BLaER1 (cell line): Measurements from ENCODE around the gene PRKCE.

Experiments
- H3K27ac ChIP-seq: shearing (Covaris generic); formaldehyde crosslinking; 2 replicates; pipeline ENCODE4 v1.8.1; 2022
- H3K27me3 ChIP-seq: shearing (Covaris generic); formaldehyde crosslinking; 2 replicates; pipeline ENCODE4 v1.8.1; 2022
- H3K36me3 ChIP-seq: shearing (Covaris generic); formaldehyde crosslinking; 2 replicates; pipeline ENCODE4 v1.8.1; 2022
- H3K4me1 ChIP-seq: shearing (Covaris generic); formaldehyde crosslinking; 2 replicates; pipeline ENCODE4 v1.8.1; 2022
- H3K4me2 ChIP-seq: shearing (Covaris generic); formaldehyde crosslinking; 2 replicates; pipeline ENCODE4 v1.8.1; 2022
- H3K4me3 ChIP-seq: shearing (Covaris generic); formaldehyde crosslinking; 2 replicates; pipeline ENCODE4 v1.8.1; 2022
- H3K9ac ChIP-seq: shearing (Covaris generic); formaldehyde crosslinking; 2 replicates; pipeline ENCODE4 v1.8.1; 2022
- H3K9me3 ChIP-seq: shearing (Covaris generic); formaldehyde crosslinking; 2 replicates; pipeline ENCODE4 v1.8.1; 2022
- H4K20me1 ChIP-seq: shearing (Covaris generic); formaldehyde crosslinking; 2 replicates; pipeline ENCODE4 v1.8.1; 2022
- Cebpa-rat ChIP-seq: shearing (Covaris generic); IDR thresholded peaks from 2 replicates; pipeline ENCODE4 v1.8.1; 2022

Gene PRKCE

DNA sequence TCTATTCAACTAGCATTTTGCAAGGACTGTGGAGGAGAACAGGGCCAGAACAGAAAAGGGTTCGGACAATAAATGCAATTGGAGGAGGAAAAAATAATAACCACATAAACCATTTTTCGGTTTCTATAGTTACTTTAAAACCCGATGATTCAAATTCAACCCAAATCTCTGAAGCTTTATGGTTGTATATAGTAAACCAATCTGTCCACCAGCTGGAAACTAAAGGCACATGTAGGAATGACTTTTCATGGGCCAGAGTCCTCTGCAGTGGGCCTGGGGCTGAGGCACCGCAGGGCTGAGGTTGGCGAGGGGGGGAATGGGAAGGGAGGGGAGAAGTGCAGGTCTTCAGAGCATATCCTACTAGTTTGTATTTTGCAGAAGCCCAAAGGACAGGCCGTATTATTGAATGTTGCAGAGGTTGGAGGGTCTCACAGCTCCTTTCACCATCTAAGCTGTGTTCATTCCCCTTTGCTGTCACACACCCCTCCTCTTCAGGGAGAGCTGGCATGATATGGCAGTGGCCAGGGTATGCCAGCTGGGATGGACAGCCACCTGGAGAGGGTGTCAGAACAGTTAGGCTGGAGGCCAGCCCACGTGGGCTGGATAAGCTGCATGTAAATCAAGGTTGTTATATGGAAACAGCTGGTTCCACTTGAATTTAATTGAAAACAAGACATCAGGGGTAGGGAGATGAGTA, 267.1 kb downstream of the PRKCE start:
- peaks cover 69% of the 10 kb centered on the region for H4K20me1 ChIP-seq
- H3K36me3 ChIP-seq = peaks cover 40% of the 10 kb centered on the region
- H3K27me3 ChIP-seq = no peaks in the 10 kb centered on the region
- H3K9ac ChIP-seq = peak overlapping the region; percentile 40; the same call in 1 of the 2 replicates
- H3K4me2 ChIP-seq = peak overlapping the region; percentile 89
- H3K9me3 ChIP-seq = peaks cover 12% of the 10 kb centered on the region; the same call in 1 of the 2 replicates
- peak overlapping the region; percentile 45 for H3K4me3 ChIP-seq
- H3K4me1 ChIP-seq = peaks cover 53% of the 10 kb centered on the region
- TF ChIP-seq Cebpa-rat = no peak
- H3K27ac ChIP-seq = peak overlapping the region; percentile 80

GRCh38 chr2:45919160-45919650, 267.7 kb downstream of the PRKCE start:
- Histone ChIP-seq H4K20me1 (peaks cover 69% of the 10 kb centered on the region), H3K4me3 (peak overlapping the region; percentile 45), H3K9me3 (0 out of 2 replicates have a peak, but pooled peaks cover 12% of the 10 kb centered on the region), H3K4me1 (peaks cover 59% of the 10 kb centered on the region), H3K36me3 (peaks cover 34% of the 10 kb centered on the region), H3K9ac (peak overlapping the region; percentile 52), H3K4me2 (peak overlapping the region; percentile 89), H3K27ac (peak overlapping the region; percentile 80), H3K27me3 (no peaks in the 10 kb centered on the region)
- TF ChIP-seq Cebpa-rat = no peak

DNA sequence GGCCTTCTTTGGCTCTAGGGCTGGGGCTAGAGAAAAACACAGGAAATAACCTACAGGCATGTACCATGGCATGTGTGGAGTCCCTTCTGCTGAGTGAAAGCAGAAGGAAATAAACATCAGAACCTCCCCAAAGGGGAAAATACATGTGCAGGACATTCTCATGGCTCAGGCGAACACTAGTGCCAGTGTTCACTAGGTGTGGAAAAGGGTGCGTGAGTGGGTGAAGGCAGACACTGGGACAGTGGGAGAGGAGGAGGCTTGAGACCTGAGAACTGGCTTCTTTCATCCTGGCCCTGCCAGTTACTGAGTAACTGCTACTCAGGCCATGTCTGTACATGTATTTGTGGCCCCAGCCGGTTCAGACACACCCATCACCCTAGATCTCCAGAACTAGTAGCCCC, 268.2 kb downstream of the PRKCE start:
- Histone ChIP-seq H3K9me3 (0 out of 2 replicates have a peak, but pooled peaks cover 11% of the 10 kb centered on the region), H3K4me3 (peak overlapping the region; percentile 45), H3K27ac (peak overlapping the region; percentile 80), H3K27me3 (no peaks in the 10 kb centered on the region), H4K20me1 (peaks cover 69% of the 10 kb centered on the region), H3K9ac (peak overlapping the region; percentile 52), H3K36me3 (peaks cover 34% of the 10 kb centered on the region), H3K4me1 (peaks cover 64% of the 10 kb centered on the region), H3K4me2 (peak overlapping the region; percentile 89)
- no peak for TF ChIP-seq Cebpa-rat

DNA sequence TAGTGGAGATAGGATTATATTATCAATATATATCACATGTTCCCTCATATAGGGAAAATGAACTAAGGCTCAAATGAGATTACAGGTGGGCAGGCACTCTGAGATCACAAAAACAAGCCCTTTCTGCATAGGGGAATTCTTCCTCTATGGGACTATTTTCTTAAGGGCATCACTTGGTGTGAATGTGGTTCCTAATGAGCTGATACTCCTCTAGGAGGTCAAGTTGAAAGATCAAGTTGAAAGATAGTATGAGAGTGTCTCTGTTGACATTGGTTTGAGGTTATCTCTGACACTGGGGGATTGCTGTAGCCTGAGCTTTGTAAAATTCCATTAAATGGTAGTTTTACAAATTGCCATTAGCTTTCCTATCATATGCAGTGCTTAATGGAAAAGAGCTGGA, 270.4 kb downstream of the PRKCE start:
- Histone ChIP-seq H3K4me3 (no peak overlapping the region), H3K4me1 (peaks cover 86% of the 10 kb centered on the region), H3K27me3 (no peaks in the 10 kb centered on the region), H4K20me1 (peaks cover 82% of the 10 kb centered on the region), H3K4me2 (no peak overlapping the region; the same call in 1 of the 2 replicates), H3K9me3 (no peaks in the 10 kb centered on the region), H3K27ac (peak overlapping the region; percentile 39; the same call in 1 of the 2 replicates), H3K9ac (no peak overlapping the region), H3K36me3 (peaks cover 15% of the 10 kb centered on the region; the same call in 1 of the 2 replicates)
- TF ChIP-seq Cebpa-rat = no peak

DNA sequence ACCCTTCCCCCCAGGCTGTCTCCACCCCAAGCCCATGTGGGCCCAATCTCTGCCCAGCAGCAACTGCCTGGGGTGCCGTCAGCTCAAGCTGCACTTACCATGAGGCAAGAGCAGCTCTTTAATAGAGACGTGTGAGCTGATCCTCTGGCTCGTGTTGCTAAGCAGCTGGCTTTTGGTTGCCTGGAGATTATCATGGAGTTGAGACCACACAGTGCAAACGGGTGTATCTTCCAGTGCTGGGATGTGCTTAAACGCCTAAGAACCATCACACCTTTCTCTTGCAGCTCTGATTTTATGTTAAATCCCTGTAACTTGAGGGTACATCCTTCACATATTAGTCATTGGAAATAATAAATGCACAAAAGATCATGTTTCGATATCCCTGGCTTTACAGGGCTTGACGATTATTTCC, 271.1 kb downstream of the PRKCE start:
- no peaks in the 10 kb centered on the region for H3K9me3 ChIP-seq
- peaks cover 92% of the 10 kb centered on the region for H3K4me1 ChIP-seq
- no peak overlapping the region for H3K9ac ChIP-seq
- H3K36me3 ChIP-seq = peaks cover 15% of the 10 kb centered on the region; the same call in 1 of the 2 replicates
- H3K4me2 ChIP-seq = no peak overlapping the region
- H3K27me3 ChIP-seq = no peaks in the 10 kb centered on the region
- no peak overlapping the region for H3K4me3 ChIP-seq
- peak overlapping the region; percentile 39 for H3K27ac ChIP-seq
- TF ChIP-seq Cebpa-rat = no peak
- H4K20me1 ChIP-seq = peaks cover 88% of the 10 kb centered on the region

- Histone ChIP-seq H3K4me2 (0 out of 2 replicates have a peak overlapping the region, but pooled peaks have one; percentile 1), H3K36me3 (peaks cover 15% of the 10 kb centered on the region; the same call in 1 of the 2 replicates), H4K20me1 (peaks cover 86% of the 10 kb centered on the region), H3K9ac (no peak overlapping the region), H3K27me3 (no peaks in the 10 kb centered on the region), H3K4me3 (no peak overlapping the region), H3K4me1 (peaks cover 92% of the 10 kb centered on the region), H3K27ac (no peak overlapping the region; the same call in 1 of the 2 replicates), H3K9me3 (no peaks in the 10 kb centered on the region)
- TF ChIP-seq Cebpa-rat = no peak
Observed at GRCh38 chr2:45923701-45924100, 272.2 kb downstream of the PRKCE start.

DNA sequence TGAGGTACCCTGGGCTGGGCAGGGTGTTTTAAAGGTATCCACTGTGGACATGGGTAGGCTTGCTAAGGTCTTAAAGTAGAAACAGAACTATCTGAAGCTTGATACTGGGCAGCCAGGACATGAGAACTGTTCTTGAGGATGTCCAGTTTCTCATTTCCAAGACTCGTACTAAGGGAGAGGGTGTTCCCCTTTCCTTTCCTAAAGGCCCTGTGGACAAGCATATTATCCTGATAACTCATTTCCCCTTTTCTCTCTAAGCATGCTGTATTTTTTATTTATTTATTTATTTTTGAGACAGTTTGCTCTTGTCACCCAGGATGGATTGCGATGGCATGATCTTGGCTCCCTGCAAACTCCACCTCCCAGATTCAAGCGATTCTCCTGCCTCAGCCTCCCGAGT, 273.6 kb downstream of the PRKCE start:
- no peak for TF ChIP-seq Cebpa-rat

GRCh38 chr2:45925636-45926366, 274.3 kb downstream of the PRKCE start:
- no peak overlapping the region for H3K27ac ChIP-seq
- peaks cover 90% of the 10 kb centered on the region for H4K20me1 ChIP-seq
- no peak overlapping the region for H3K9ac ChIP-seq
- no peaks in the 10 kb centered on the region for H3K9me3 ChIP-seq
- H3K4me1 ChIP-seq = peaks cover 94% of the 10 kb centered on the region
- no peaks in the 10 kb centered on the region for H3K27me3 ChIP-seq
- H3K36me3 ChIP-seq = peaks cover 15% of the 10 kb centered on the region; the same call in 1 of the 2 replicates
- peak overlapping the region; percentile 93 for H3K4me2 ChIP-seq
- no peak overlapping the region for H3K4me3 ChIP-seq
- no peak for TF ChIP-seq Cebpa-rat

More for the DNA sequence above, 273.6 kb downstream of the PRKCE start:
- H3K4me3 ChIP-seq = no peak overlapping the region
- H3K27me3 ChIP-seq = no peaks in the 10 kb centered on the region
- H4K20me1 ChIP-seq = peaks cover 86% of the 10 kb centered on the region
- H3K9ac ChIP-seq = no peak overlapping the region
- peak overlapping the region; percentile 39 for H3K4me2 ChIP-seq
- H3K9me3 ChIP-seq = no peaks in the 10 kb centered on the region
- H3K4me1 ChIP-seq = peaks cover 92% of the 10 kb centered on the region
- peaks cover 15% of the 10 kb centered on the region; the same call in 1 of the 2 replicates for H3K36me3 ChIP-seq
- no peak overlapping the region for H3K27ac ChIP-seq

DNA sequence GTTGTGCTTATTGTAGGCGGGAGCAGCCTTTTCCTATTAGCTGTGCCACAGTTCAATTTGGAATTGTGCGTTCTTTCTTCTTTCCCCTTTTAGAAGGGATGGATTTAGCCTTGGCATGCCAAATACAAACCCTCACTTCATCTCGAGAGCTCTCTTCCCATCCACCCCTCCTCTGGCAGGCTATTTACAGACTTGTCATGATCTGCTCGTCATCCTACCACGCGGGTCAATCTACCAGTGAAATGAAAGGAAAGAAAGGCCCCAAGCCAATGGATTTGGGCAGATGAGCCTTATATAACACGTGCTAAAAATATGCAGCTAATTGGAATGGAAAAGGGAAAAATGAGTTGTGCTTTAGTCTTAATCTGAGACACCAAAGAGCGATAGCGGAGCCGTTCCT, 277.5 kb downstream of the PRKCE start:
- H3K9me3 ChIP-seq = peaks cover 4% of the 10 kb centered on the region; the same call in 1 of the 2 replicates
- H3K4me1 ChIP-seq = peaks cover 77% of the 10 kb centered on the region
- no peak for TF ChIP-seq Cebpa-rat
- peak overlapping the region; percentile 52 for H3K4me3 ChIP-seq
- H3K36me3 ChIP-seq = peaks cover 17% of the 10 kb centered on the region
- H4K20me1 ChIP-seq = peaks cover 93% of the 10 kb centered on the region
- H3K27me3 ChIP-seq = no peaks in the 10 kb centered on the region
- H3K9ac ChIP-seq = peak overlapping the region; percentile 28
- H3K4me2 ChIP-seq = peak overlapping the region; percentile 93
- H3K27ac ChIP-seq = peak overlapping the region; percentile 70
